HepG2 (cell line): ENCODE measurements around the gene BPIFB2. TPM values are rescaled to one million over a fixed set of nuclear protein-coding genes. Genes with fewer than 3 reads are reported as not detected.

Source experiments
- BORCS8-MEF2B ChIP-seq: sonication (generic); formaldehyde crosslinking; IDR thresholded peaks from 2 replicates; pipeline ENCODE4 v1.8.0; 2022; ENCODE audit warnings: mild to moderate bottlenecking, missing genetic modification reagents
- IRX3 ChIP-seq: sonication (generic); formaldehyde crosslinking; IDR thresholded peaks from 2 replicates; pipeline ENCODE4 v1.8.1; 2023; ENCODE audit warnings: mild to moderate bottlenecking, low read depth, missing genetic modification reagents, borderline replicate concordance
- KLF9 ChIP-seq: IDR thresholded peaks from 2 replicates; pipeline ENCODE4 v1.6.1; 2016; ENCODE audit warnings: low read depth
- MAZ ChIP-seq, 2 experiments: sonication (generic) in 1 of 2; formaldehyde crosslinking in 1 of 2; IDR thresholded peaks; 2 replicates each; pipeline versions ENCODE4 v1.5.0 to v1.6.1; 2012 to 2020; ENCODE audit warnings: low read depth in 2 of 2, mild to moderate bottlenecking in 2 of 2, borderline replicate concordance in 1 of 2, improper control_type of control experiment in 1 of 2, low read length in 1 of 2, missing genetic modification reagents in 1 of 2, moderate library complexity in 1 of 2
- MBNL3 ChIP-seq: fragments of 250-450 bp; sonication (Bioruptor Pico); conservative IDR thresholded peaks from 2 replicates; pipeline ENCODE4 v1.8.0; 2022; ENCODE audit warnings: mild to moderate bottlenecking, inconsistent platforms
- MEIS2 ChIP-seq: sonication (generic); formaldehyde crosslinking; IDR thresholded peaks from 2 replicates; pipeline ENCODE4 v1.9.0; 2021; ENCODE audit warnings: mild to moderate bottlenecking, missing genetic modification reagents
- MYNN ChIP-seq: sonication (generic); formaldehyde crosslinking; IDR thresholded peaks from 2 replicates; pipeline ENCODE4 v1.4.0; 2020; ENCODE audit warnings: mild to moderate bottlenecking, low read depth, missing genetic modification reagents
- NRL ChIP-seq: sonication (generic); formaldehyde crosslinking; IDR thresholded peaks from 2 replicates; pipeline ENCODE4 v1.5.0; 2020; ENCODE audit warnings: missing genetic modification reagents, mild to moderate bottlenecking, moderate library complexity, borderline replicate concordance
- RFXAP ChIP-seq: sonication (generic); formaldehyde crosslinking; IDR thresholded peaks from 2 replicates; pipeline ENCODE4 v1.4.0; 2020; ENCODE audit warnings: missing genetic modification reagents, borderline replicate concordance
- TAF1 ChIP-seq: sonication (generic); formaldehyde crosslinking; IDR thresholded peaks from 2 replicates; pipeline ENCODE4 v1.4.0; 2020; ENCODE audit warnings: missing genetic modification reagents
- ZC3H13 ChIP-seq: sonication (generic); formaldehyde crosslinking; IDR thresholded peaks from 2 replicates; pipeline ENCODE4 v1.8.1; 2023; ENCODE audit warnings: mild to moderate bottlenecking, missing genetic modification reagents, moderate library complexity
- ZNF136 ChIP-seq: sonication (generic); formaldehyde crosslinking; IDR thresholded peaks from 2 replicates; pipeline ENCODE4 v1.8.1; 2022; ENCODE audit warnings: low read depth, mild to moderate bottlenecking, moderate library complexity, missing genetic modification reagents
- ZNF382 ChIP-seq: sonication (generic); formaldehyde crosslinking; IDR thresholded peaks from 2 replicates; pipeline ENCODE4 v1.5.0; 2020; ENCODE audit warnings: missing genetic modification reagents, mild to moderate bottlenecking, borderline replicate concordance
- ZNF660 ChIP-seq: sonication (generic); formaldehyde crosslinking; IDR thresholded peaks from 2 replicates; pipeline ENCODE4 v1.5.1; 2020; ENCODE audit warnings: mild to moderate bottlenecking, low read depth, missing genetic modification reagents, borderline replicate concordance
- ZNF737 ChIP-seq: sonication (generic); formaldehyde crosslinking; IDR thresholded peaks from 2 replicates; pipeline ENCODE4 v1.5.0; 2020; ENCODE audit warnings: missing genetic modification reagents, mild to moderate bottlenecking, borderline replicate concordance
- ZNF879 ChIP-seq: sonication (generic); formaldehyde crosslinking; IDR thresholded peaks from 2 replicates; pipeline ENCODE4 v1.8.1; 2023; ENCODE audit warnings: missing genetic modification reagents
- polyA plus RNA-seq, 8 experiments: library from polyadenylated mRNA; depleted of rRNA in 3 of 8; stranded (reverse) in 7 of 8; unstranded in 1 of 8; fragments of >200 nt; fragmentation: Illumina TruSeq in 4 of 8; extraction: Trizol in 4 of 8; gene quantifications; 2 replicates each; pipeline versions ENCODE4 v1.2.1 to v1.2.3, GENCODE V29; 2011 to 2016; ENCODE audit warnings: low read depth in 4 of 8, missing spikeins in 1 of 8, mixed read lengths in 1 of 8; ENCODE audit not compliant: insufficient read depth in 1 of 8
- total RNA-seq, 5 experiments: library from RNA; depleted of rRNA; stranded (reverse); fragments of >200 nt; fragmentation: Illumina TruSeq; extraction: Trizol; gene quantifications; 2 replicates each; pipeline ENCODE4 v1.2.3, GENCODE V29; 2016; ENCODE audit warnings: low read depth in 1 of 5
- TF ChIP-seq, protein P1 (sequence below): sonication (generic); formaldehyde crosslinking; IDR thresholded peaks from 2 replicates; pipeline ENCODE4 v1.5.0; 2020; ENCODE audit warnings: mild to moderate bottlenecking, missing genetic modification reagents
- TF ChIP-seq, protein P2 (sequence below): sonication (generic); formaldehyde crosslinking; IDR thresholded peaks from 2 replicates; pipeline ENCODE4 v1.5.0; 2020; ENCODE audit warnings: missing genetic modification reagents
- TF ChIP-seq, protein P3 (sequence below): sonication (generic); formaldehyde crosslinking; IDR thresholded peaks from 2 replicates; pipeline ENCODE4 v1.4.0; 2020; ENCODE audit warnings: mild to moderate bottlenecking, missing genetic modification reagents
- TF ChIP-seq, protein P4 (sequence below): sonication (generic); formaldehyde crosslinking; IDR thresholded peaks from 2 replicates; pipeline ENCODE4 v1.5.0; 2020; ENCODE audit warnings: missing genetic modification reagents
- TF ChIP-seq, protein P5 (sequence below): sonication (generic); formaldehyde crosslinking; IDR thresholded peaks from 2 replicates; pipeline ENCODE4 v1.5.0; 2020; ENCODE audit warnings: missing genetic modification reagents, mild to moderate bottlenecking, borderline replicate concordance

BPIFB2 gene
- total and polyA plus RNA-seq, 2 of the 13 experiments (the other 11 are each of a cell fraction or from before 2014, with no cell fraction given): 54.5 to 902 TPM

DNA sequence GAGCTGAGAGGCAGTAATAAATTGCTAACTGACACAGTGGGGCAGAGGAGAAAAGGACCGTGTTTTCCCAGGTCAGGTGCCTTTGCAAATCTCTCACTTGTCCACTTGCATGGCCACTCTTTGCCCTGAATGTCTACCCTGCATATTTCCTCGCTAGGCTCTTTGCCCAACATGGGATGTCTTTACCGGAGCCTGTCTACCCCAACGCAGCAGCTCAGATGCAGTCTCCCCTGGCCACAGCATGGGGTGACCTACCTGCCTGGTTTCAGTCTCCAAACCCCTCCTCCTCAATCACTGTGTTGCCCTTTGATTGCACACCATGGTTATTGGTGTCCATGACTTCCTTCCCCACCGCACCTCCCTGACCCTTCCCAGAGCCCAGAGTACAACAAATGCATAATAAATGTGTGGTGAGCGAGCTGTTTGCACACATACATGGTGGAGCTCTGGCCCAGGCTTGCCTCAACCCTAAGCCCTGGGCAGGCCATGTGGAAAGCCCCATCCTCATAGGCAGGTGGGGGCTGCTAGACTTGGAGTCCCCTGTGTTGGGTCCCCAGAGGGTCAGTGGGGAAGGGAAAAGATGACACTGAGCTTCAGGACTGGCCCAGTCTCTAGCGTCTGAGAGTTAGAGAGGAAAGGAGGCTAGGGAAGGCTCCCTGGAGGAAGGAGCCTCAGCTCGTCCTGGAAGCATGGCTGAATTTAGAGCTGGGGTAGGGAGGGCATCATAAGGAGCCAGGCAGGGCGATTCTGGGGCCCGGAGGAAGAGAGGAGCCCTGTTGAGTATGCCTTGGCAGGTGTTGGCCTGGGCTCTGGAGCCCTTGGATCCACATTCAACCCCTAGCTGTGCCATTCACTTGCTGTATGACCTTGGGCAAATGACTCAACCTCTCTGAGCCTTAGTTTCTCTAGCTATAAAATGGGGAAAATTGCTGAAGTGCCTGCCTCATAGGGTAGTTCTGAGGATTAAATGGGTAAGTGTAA is 19.6 kb downstream of the BPIFB2 start (continued):
- TF ChIP-seq KLF9 (CRISPR knock-in tag) (no peak), ZNF879 (CRISPR knock-in tag) (no peak), MYNN (CRISPR knock-in tag) (no peak), ZNF660 (CRISPR knock-in tag) (no peak), MEIS2 (CRISPR knock-in tag) (0 out of 2 replicates have a peak, but pooled peaks have one; percentile 34), MBNL3 (no peak), MAZ (IDR thresholded peaks at IDR 0.05; ENCODE audit: borderline replicate concordance, low read depth, low read length) (no peak), MAZ (CRISPR knock-in tag; IDR thresholded peaks at IDR 0.05; ENCODE audit: low read depth) (no peak), ZNF382 (CRISPR knock-in tag) (no peak), ZNF136 (CRISPR knock-in tag) (no peak), ZNF737 (CRISPR knock-in tag) (no peak), NRL (CRISPR knock-in tag) (0 out of 2 replicates have a peak, but pooled peaks have one; percentile 60), TAF1 (no peak), RFXAP (CRISPR knock-in tag) (no peak), BORCS8-MEF2B (CRISPR knock-in tag) (no peak), IRX3 (CRISPR knock-in tag) (no peak), ZC3H13 (CRISPR knock-in tag) (peak; percentile 20; the same call in 1 of the 2 replicates)
- TF ChIP-seq, protein P1, sequence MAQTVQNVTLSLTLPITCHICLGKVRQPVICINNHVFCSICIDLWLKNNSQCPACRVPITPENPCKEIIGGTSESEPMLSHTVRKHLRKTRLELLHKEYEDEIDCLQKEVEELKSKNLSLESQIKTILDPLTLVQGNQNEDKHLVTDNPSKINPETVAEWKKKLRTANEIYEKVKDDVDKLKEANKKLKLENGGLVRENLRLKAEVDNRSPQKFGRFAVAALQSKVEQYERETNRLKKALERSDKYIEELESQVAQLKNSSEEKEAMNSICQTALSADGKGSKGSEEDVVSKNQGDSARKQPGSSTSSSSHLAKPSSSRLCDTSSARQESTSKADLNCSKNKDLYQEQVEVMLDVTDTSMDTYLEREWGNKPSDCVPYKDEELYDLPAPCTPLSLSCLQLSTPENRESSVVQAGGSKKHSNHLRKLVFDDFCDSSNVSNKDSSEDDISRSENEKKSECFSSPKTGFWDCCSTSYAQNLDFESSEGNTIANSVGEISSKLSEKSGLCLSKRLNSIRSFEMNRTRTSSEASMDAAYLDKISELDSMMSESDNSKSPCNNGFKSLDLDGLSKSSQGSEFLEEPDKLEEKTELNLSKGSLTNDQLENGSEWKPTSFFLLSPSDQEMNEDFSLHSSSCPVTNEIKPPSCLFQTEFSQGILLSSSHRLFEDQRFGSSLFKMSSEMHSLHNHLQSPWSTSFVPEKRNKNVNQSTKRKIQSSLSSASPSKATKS (CRISPR knock-in tag): no peak
- TF ChIP-seq, protein P2, sequence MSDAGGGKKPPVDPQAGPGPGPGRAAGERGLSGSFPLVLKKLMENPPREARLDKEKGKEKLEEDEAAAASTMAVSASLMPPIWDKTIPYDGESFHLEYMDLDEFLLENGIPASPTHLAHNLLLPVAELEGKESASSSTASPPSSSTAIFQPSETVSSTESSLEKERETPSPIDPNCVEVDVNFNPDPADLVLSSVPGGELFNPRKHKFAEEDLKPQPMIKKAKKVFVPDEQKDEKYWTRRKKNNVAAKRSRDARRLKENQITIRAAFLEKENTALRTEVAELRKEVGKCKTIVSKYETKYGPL (CRISPR knock-in tag): no peak
- TF ChIP-seq, protein P3, sequence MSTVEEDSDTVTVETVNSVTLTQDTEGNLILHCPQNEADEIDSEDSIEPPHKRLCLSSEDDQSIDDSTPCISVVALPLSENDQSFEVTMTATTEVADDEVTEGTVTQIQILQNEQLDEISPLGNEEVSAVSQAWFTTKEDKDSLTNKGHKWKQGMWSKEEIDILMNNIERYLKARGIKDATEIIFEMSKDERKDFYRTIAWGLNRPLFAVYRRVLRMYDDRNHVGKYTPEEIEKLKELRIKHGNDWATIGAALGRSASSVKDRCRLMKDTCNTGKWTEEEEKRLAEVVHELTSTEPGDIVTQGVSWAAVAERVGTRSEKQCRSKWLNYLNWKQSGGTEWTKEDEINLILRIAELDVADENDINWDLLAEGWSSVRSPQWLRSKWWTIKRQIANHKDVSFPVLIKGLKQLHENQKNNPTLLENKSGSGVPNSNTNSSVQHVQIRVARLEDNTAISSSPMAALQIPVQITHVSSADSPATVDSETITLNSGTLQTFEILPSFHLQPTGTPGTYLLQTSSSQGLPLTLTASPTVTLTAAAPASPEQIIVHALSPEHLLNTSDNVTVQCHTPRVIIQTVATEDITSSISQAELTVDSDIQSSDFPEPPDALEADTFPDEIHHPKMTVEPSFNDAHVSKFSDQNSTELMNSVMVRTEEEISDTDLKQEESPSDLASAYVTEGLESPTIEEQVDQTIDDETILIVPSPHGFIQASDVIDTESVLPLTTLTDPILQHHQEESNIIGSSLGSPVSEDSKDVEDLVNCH (CRISPR knock-in tag): no peak
- TF ChIP-seq, protein P4, sequence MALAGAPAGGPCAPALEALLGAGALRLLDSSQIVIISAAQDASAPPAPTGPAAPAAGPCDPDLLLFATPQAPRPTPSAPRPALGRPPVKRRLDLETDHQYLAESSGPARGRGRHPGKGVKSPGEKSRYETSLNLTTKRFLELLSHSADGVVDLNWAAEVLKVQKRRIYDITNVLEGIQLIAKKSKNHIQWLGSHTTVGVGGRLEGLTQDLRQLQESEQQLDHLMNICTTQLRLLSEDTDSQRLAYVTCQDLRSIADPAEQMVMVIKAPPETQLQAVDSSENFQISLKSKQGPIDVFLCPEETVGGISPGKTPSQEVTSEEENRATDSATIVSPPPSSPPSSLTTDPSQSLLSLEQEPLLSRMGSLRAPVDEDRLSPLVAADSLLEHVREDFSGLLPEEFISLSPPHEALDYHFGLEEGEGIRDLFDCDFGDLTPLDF (CRISPR knock-in tag): no peak
- TF ChIP-seq, protein P5, sequence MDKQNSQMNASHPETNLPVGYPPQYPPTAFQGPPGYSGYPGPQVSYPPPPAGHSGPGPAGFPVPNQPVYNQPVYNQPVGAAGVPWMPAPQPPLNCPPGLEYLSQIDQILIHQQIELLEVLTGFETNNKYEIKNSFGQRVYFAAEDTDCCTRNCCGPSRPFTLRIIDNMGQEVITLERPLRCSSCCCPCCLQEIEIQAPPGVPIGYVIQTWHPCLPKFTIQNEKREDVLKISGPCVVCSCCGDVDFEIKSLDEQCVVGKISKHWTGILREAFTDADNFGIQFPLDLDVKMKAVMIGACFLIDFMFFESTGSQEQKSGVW (CRISPR knock-in tag): no peak
